SH-SY5Y (cell line): ENCODE results near the gene ASIC5.

Source experiments
- GATA2 ChIP-seq: IDR thresholded peaks from 2 replicates; pipeline ENCODE4 v1.6.1; 2011; ENCODE audit warnings: mild to moderate bottlenecking, low read depth, low read length
- GATA3 ChIP-seq: IDR thresholded peaks from 2 replicates; pipeline ENCODE4 v1.6.1; 2011; ENCODE audit warnings: low read depth, mild to moderate bottlenecking, low read length, moderate library complexity

DNA sequence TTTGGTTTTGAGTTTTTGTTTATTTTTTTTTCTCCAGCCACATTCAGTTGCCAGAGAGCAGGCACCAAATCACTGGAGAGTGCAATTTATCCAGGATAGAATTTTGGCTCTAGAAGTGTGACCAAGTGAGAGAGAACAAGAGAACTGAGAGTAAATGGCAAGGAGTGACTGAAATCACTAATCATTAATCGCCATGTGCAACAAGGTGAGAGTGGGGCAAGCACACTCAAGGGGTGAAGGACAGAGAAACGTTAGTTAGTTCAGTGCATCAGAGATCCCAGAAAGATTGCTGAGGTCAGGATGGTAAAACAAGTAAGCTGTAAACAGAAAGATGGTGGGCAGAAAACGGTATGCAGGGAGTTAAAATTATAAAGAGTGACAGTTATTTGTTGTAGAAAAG lies 17.8 kb upstream of the ASIC5 start:
- no peak for TF ChIP-seq GATA3
- TF ChIP-seq GATA2, result no peak
